ENCODE measurements around the gene AGBL1.

Gene AGBL1

GRCh38 chr15:86042226-86042625 lies 37.4 kb upstream of the AGBL1 start:
- DNase-seq (ENCODE audit: low read depth, low spot score): no peak
- H3K4me3 ChIP-seq (ENCODE audit: low read depth, low read length): no peak overlapping the region
- CTCF ChIA-PET: no interaction called here
- POLR2A ChIA-PET: no interaction called here
- TF ChIP-seq CTCF (IDR thresholded peaks at IDR 0.05; ENCODE audit: insufficient read depth, low read length, missing control alignments): no peak

- DNase-seq (ENCODE audit: low read depth, low spot score): no peak
- TF ChIP-seq CTCF (IDR thresholded peaks at IDR 0.05; ENCODE audit: insufficient read depth, low read length, missing control alignments): no peak
- no peak overlapping the region for H3K4me3 ChIP-seq (ENCODE audit: low read depth, low read length)
- CTCF ChIA-PET: no interaction called here
- POLR2A ChIA-PET: no interaction called here
Measured at GRCh38 chr15:86044981-86045380, 34.7 kb upstream of the AGBL1 start.

DNA sequence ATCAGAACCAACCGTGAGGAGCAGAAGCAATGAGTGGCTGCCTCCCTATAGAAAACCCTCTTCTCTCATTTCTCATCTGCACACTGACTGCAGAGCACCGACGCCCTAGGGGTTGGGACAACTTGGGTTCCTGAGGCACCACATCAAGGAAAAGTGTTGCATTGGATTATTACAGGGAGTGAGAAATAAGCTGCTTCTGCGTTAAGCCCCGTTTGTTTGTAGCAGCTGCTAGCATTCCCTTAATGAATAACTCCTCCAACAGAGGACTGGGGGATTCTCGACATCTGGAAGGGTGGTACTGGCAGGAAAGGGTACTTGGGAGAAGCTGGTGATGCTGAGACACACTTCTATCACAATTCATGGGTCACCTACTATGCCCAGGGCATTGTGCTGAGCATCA lies 25.3 kb upstream of the AGBL1 start:
- ChIA-PET POLR2A (no interaction called here), CTCF (no interaction called here)
- DNase-seq (ENCODE audit: low read depth, low spot score): no peak
- H3K4me3 ChIP-seq (ENCODE audit: low read depth, low read length): no peak overlapping the region
- no peak for TF ChIP-seq CTCF (IDR thresholded peaks at IDR 0.05; ENCODE audit: insufficient read depth, low read length, missing control alignments)

- no peak overlapping the region for H3K4me3 ChIP-seq (ENCODE audit: low read depth, low read length)
- no peak for DNase-seq (ENCODE audit: low read depth, low spot score)
- POLR2A ChIA-PET: no interaction called here
- no peak for TF ChIP-seq CTCF (IDR thresholded peaks at IDR 0.05; ENCODE audit: insufficient read depth, low read length, missing control alignments)
- CTCF ChIA-PET: no interaction called here
Measured at GRCh38 chr15:86055688-86056087, 24.0 kb upstream of the AGBL1 start.

GRCh38 chr15:86059851-86060250 lies 19.8 kb upstream of the AGBL1 start:
- POLR2A ChIA-PET: no interaction called here
- no peak for DNase-seq (ENCODE audit: low read depth, low spot score)
- H3K4me3 ChIP-seq (ENCODE audit: low read depth, low read length): no peak overlapping the region
- TF ChIP-seq CTCF (IDR thresholded peaks at IDR 0.05; ENCODE audit: insufficient read depth, low read length, missing control alignments): no peak
- CTCF ChIA-PET: no interaction called here

DNA sequence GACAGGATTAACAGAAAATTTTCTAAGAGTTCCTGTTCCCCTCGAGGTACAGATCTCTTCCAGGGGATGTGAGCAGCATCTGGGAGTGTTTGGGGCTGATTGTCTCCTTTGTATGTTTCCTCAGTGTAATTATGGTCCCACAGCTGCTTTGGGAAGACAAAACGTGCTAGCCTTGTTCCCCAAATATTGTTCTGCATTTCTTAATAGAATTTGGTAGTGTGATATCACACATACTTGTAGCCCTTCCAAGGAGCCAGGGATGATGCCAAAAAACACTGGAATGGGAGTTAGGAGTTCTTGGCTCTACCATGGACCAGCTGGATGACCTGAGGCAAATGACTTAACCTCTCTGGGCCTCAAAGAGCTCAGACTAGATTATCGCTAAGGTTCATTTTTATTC lies 19.0 kb upstream of the AGBL1 start:
- CTCF ChIA-PET: no interaction called here
- POLR2A ChIA-PET: no interaction called here
- DNase-seq (ENCODE audit: low read depth, low spot score): no peak
- H3K4me3 ChIP-seq (ENCODE audit: low read depth, low read length): no peak overlapping the region
- TF ChIP-seq CTCF (IDR thresholded peaks at IDR 0.05; ENCODE audit: insufficient read depth, low read length, missing control alignments): no peak
